Measurements from ENCODE around the gene TMEM147. TPM values are rescaled to one million over a fixed set of nuclear protein-coding genes. Genes with fewer than 3 reads are reported as not detected.
"Not testable (repeated sequence)": the region's sequence is repeated elsewhere in the genome, so short reads cannot be mapped to it uniquely, and the experiment has no call there.

Gene TMEM147
- total RNA-seq, 1 donor from 2014 or later = 99.7 TPM

DNA sequence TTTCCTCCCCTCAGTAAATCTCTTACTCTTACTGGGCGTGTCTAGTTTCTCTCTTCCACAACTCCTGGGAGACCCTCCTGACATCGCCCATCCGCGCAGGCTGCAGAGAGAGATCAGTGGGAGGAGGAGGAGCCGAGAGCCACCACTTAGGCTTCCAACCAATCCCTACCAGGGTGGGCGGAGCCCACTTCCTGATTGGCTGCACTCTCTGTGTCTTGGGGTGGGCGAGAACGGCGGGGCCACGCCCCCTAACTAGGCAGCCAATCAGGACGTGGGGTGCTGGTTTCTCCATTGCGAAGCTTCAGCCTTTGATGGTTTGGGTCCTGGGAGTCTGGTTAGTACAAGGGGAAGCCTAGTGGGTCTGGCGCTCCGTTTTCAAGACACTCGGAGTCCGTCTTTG is 40.4 kb downstream of the TMEM147 start, which contains the start of gene PMIS2:
PMIS2 (plus strand) TSS at position 326 of the 400 bp plus-strand sequence. CDS start 87 bp downstream, outside the sequence.
- no peaks in the 10 kb centered on the region for H3K9me3 ChIP-seq
- intact Hi-C loops (cut with DNase I) = no loop called here
- no peak for DNase-seq (ENCODE audit: low spot score in 2 of 2)
- TF ChIP-seq, protein P1, sequence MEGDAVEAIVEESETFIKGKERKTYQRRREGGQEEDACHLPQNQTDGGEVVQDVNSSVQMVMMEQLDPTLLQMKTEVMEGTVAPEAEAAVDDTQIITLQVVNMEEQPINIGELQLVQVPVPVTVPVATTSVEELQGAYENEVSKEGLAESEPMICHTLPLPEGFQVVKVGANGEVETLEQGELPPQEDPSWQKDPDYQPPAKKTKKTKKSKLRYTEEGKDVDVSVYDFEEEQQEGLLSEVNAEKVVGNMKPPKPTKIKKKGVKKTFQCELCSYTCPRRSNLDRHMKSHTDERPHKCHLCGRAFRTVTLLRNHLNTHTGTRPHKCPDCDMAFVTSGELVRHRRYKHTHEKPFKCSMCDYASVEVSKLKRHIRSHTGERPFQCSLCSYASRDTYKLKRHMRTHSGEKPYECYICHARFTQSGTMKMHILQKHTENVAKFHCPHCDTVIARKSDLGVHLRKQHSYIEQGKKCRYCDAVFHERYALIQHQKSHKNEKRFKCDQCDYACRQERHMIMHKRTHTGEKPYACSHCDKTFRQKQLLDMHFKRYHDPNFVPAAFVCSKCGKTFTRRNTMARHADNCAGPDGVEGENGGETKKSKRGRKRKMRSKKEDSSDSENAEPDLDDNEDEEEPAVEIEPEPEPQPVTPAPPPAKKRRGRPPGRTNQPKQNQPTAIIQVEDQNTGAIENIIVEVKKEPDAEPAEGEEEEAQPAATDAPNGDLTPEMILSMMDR (IDR thresholded peaks at IDR 0.05) = no peak
- H3K4me3 ChIP-seq = no peak within 1 kb of the TSS
- H3K27ac ChIP-seq = no peak within 1 kb of the TSS
- H3K27me3 ChIP-seq = no peaks in the 10 kb centered on the region
- H3K4me1 ChIP-seq = no peaks in the 10 kb centered on the region
- no peaks in the 10 kb centered on the region for H3K36me3 ChIP-seq

DNA sequence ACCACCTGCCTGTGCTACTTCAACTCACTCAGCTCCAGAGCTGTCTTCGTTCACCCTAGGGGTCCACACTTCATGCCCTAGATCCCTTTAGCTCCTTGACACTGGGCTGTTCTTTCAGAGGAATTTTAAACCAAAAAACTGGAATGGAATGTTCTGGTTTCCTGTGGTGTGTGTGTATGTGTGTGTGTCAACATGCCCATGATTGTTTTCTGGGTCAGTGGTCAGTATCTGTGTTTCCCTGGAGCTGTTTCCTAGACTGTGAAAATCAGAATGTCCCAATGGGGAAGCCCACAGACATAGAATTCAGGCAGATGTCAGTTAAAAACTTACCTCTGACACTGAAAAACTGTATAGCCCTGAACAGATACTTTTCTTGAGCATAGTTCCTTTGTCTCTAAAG is 41.9 kb downstream of the TMEM147 start:
- intact Hi-C loops (cut with DNase I) = no loop called here
- Histone ChIP-seq H3K27ac (no peak overlapping the region), H3K27me3 (no peaks in the 10 kb centered on the region), H3K4me1 (no peaks in the 10 kb centered on the region), H3K9me3 (no peaks in the 10 kb centered on the region), H3K4me3 (no peak overlapping the region), H3K36me3 (no peaks in the 10 kb centered on the region)
- no peak for DNase-seq (ENCODE audit: low spot score in 2 of 2)
- TF ChIP-seq, protein P1 (IDR thresholded peaks at IDR 0.05) = no peak

DNA sequence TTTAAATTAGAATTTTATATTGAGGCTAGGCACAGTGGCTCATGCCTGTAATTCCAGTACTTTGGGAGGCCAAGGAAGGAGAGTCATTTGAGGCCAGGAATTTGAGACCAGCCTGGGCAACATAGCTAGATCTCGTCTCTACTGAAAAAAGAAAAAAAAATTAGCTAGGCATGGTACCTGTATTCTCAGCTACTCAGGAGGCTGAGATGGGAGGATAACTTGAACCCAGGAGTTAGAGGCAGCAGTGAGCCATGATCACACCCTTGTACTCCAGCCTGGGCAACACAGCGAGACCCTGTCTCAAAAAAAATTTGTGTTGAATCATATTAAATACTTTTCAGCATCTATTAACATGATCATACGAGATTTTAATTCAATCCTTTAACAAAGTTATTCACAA is 45.4 kb downstream of the TMEM147 start:
- TF ChIP-seq, protein P1 (IDR thresholded peaks at IDR 0.05) = no peak
- DNase-seq (ENCODE audit: low spot score in 2 of 2) = no peak
- H3K27me3 ChIP-seq = no peaks in the 10 kb centered on the region
- no peaks in the 10 kb centered on the region for H3K9me3 ChIP-seq
- no peaks in the 10 kb centered on the region for H3K36me3 ChIP-seq
- no peaks in the 10 kb centered on the region for H3K4me1 ChIP-seq
- H3K27ac ChIP-seq = no peak overlapping the region
- intact Hi-C loops (cut with DNase I) = no loop called here
- H3K4me3 ChIP-seq = no peak overlapping the region

DNA sequence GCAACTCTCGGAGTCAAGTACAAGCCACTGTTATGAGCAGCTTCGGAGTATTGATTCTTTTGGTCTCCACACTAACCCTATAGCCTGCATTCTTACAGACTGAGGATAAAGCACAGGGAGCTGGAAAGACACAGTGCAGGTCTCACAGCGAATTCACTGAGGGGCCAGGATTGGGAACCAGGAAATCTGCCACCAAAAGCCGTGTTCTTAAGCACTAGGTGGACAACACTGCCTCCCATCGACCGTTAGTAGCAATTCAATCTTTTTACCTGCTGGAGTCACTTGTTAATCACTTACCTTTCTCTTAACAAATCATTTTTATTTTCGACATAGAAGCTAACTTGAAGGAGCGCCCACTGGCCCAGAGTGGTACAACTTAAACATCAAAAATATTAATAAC is 46.8 kb downstream of the TMEM147 start:
- no peaks in the 10 kb centered on the region for H3K4me1 ChIP-seq
- TF ChIP-seq, protein P1 (IDR thresholded peaks at IDR 0.05) = peak in 1 of 3 experiments; percentile 19
- intact Hi-C loops (cut with DNase I) = no loop called here
- H3K9me3 ChIP-seq = no peaks in the 10 kb centered on the region
- H3K4me3 ChIP-seq = no peak overlapping the region
- H3K36me3 ChIP-seq = no peaks in the 10 kb centered on the region
- H3K27me3 ChIP-seq = no peaks in the 10 kb centered on the region
- no peak overlapping the region for H3K27ac ChIP-seq
- no peak for DNase-seq (ENCODE audit: low spot score in 2 of 2)

DNA sequence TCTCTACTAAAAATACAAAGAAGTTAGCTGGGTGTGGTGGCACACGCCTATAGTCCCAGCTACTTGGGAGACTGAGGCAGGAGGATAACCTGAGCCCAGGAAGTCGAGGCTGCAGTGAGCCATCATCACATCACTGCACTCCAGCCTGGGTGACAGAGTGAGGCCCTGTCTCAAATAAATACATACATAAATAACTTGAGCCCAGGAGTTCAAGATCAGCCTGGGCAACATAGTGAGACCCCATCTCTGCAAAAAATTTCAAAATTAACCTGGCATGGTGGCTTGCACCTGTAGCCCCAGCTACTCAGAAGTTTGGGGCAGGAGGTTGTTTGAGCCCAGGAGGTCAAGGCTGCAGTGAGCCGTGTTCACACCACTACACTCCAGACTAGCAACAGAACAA is 49.6 kb downstream of the TMEM147 start:
- H3K4me3 ChIP-seq; H3K27me3 ChIP-seq; intact Hi-C loops (cut with DNase I); H3K36me3 ChIP-seq; H3K27ac ChIP-seq; H3K4me1 ChIP-seq; DNase-seq (ENCODE audit: low spot score in 2 of 2); H3K9me3 ChIP-seq: not testable (repeated sequence)

DNA sequence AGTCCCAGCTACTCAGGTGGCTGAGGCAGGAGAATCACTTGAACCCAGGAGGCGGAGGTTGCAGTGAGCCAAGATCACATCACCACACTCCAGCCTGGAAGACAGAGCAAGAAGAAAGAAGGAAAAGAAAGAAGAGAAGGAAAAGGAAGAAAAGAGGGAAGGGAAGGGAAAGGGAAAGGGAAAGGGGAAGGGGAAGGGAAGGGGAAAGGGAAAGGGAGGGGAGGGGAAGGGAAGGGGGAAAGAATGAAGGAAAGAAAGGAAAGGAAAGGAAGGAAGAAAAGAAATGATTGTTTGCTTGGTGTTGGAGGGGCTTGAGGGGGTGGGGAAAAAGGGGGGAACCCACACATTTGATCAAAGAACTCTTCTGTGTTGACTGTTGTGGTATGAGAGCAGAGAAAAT is 50.5 kb downstream of the TMEM147 start:
- Histone ChIP-seq H3K27ac (no peak overlapping the region), H3K4me1 (no peaks in the 10 kb centered on the region), H3K36me3 (no peaks in the 10 kb centered on the region), H3K4me3 (no peak overlapping the region), H3K9me3 (no peaks in the 10 kb centered on the region), H3K27me3 (no peaks in the 10 kb centered on the region)
- TF ChIP-seq, protein P1 (IDR thresholded peaks at IDR 0.05) = no peak
- DNase-seq (ENCODE audit: low spot score in 2 of 2) = no peak
- intact Hi-C loops (cut with DNase I) = no loop called here

All from ascending aorta (tissue), 2 donors.